Large intestine (tissue), 3 donors: ENCODE measurements around the gene SLCO2A1. TPM values are rescaled to one million over a fixed set of nuclear protein-coding genes. Genes with fewer than 3 reads are reported as not detected.

Experiments used
- DNase-seq, 2 donors: peaks; one replicate each; pipeline versions ENCODE4 v3.0.0 to v3.0.0-alpha.2; 2013
- H3K27ac ChIP-seq: one replicate; pipeline ENCODE4 v1.5.1; 2013; ENCODE audit warnings: low read length
- H3K27me3 ChIP-seq: 2 replicates; pipeline ENCODE4 v1.6.1; 2013; ENCODE audit warnings: low read length; ENCODE audit not compliant: control insufficient read depth, insufficient read depth
- H3K36me3 ChIP-seq: 2 replicates; pipeline ENCODE4 v1.6.1; 2013; ENCODE audit warnings: low read length; ENCODE audit not compliant: control insufficient read depth, insufficient read depth
- H3K4me1 ChIP-seq: one replicate; pipeline ENCODE4 v1.6.1; 2013; ENCODE audit warnings: low read length; ENCODE audit not compliant: control insufficient read depth, insufficient read depth
- H3K4me3 ChIP-seq: one replicate; pipeline ENCODE4 v1.5.1; 2013; ENCODE audit warnings: low read length
- H3K9me3 ChIP-seq: one replicate; pipeline ENCODE4 v1.6.1; 2013; ENCODE audit warnings: mild to moderate bottlenecking, low read depth, low read length, moderate library complexity; ENCODE audit not compliant: control insufficient read depth
- WGBS: methylation state at CpG from one replicate; pipeline ENCODE4 v1.1.5; 2013; ENCODE audit warnings: low lambda C conversion rate; ENCODE audit not compliant: insufficient coverage; 5-methylcytosine and 5-hydroxymethylcytosine counted together
- polyA plus RNA-seq: library from polyadenylated mRNA; unstranded; fragments of 120-200 nt; gene quantifications from one replicate; pipeline ENCODE4 v1.2.1, GENCODE V29; 2013

SLCO2A1 gene
- polyA plus RNA-seq, 1 donor = 8.2 TPM

- Histone ChIP-seq H3K4me1 (no peaks in the 10 kb centered on the region), H3K36me3 (no peaks in the 10 kb centered on the region), H3K9me3 (no peaks in the 10 kb centered on the region), H3K27ac (no peak overlapping the region), H3K4me3 (no peak overlapping the region), H3K27me3 (no peaks in the 10 kb centered on the region)
- WGBS = no CpG with 5 or more reads among the region's 6 CpGs
- no peak for DNase-seq
Measured at GRCh38 chr3:133953297-133953696, 76.4 kb downstream of the SLCO2A1 start.

DNA sequence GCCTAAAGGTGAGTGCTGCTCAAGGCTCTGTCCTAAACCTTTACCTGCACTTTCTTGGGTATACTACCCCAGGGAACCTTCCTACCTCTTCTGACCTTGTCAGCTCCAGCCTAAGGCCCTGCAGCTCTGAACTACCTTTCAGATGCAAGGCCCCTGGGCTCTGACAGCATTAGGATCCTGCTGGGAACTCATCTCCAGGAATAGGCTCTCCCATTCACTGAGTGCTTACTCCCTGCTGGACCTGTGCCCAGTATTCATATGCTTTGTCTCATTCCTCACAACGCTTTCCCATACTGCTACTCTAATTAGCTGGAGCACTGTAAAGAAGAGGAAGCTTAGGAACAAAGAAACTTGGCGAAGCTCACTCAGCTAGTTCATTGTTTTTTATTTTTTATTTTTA, 80.3 kb downstream of the SLCO2A1 start:
- no peaks in the 10 kb centered on the region for H3K27me3 ChIP-seq
- H3K27ac ChIP-seq = no peak overlapping the region
- H3K36me3 ChIP-seq = no peaks in the 10 kb centered on the region
- H3K9me3 ChIP-seq = no peaks in the 10 kb centered on the region
- H3K4me1 ChIP-seq = no peaks in the 10 kb centered on the region
- WGBS = 83% methylated on average over 1 of the region's 2 CpGs
- no peak overlapping the region for H3K4me3 ChIP-seq
- DNase-seq = no peak

DNA sequence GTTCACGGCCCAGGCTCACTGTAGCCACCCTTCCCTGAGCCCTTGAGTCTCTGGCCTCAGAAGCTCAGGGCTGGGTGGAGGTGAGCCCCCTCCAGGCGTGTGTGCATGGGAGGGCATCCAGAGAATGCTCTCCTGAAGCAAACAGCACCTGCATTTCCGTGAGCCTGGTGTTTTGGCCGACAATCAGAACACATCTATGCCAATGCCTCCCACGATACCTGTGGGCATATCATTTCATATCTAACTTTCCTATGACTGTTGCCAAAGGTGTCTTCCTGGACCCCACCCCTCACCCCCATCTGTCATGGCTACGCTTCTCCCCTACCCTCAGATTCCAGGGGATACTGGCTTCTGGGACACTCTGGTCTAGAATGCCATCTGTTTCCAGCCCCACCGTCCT, 80.7 kb downstream of the SLCO2A1 start:
- no peak overlapping the region for H3K27ac ChIP-seq
- H3K9me3 ChIP-seq = no peaks in the 10 kb centered on the region
- no peaks in the 10 kb centered on the region for H3K27me3 ChIP-seq
- no peak for DNase-seq
- H3K4me3 ChIP-seq = no peak overlapping the region
- no peaks in the 10 kb centered on the region for H3K36me3 ChIP-seq
- WGBS = no CpG with 5 or more reads among the region's 7 CpGs
- peaks cover 3% of the 10 kb centered on the region for H3K4me1 ChIP-seq

GRCh38 chr3:133948131-133948810, 81.5 kb downstream of the SLCO2A1 start:
- Histone ChIP-seq H3K36me3 (no peaks in the 10 kb centered on the region), H3K9me3 (no peaks in the 10 kb centered on the region), H3K4me3 (no peak overlapping the region), H3K27ac (no peak overlapping the region), H3K27me3 (no peaks in the 10 kb centered on the region), H3K4me1 (peaks cover 5% of the 10 kb centered on the region)
- DNase-seq = no peak
- no CpG with 5 or more reads among the region's 9 CpGs for WGBS

DNA sequence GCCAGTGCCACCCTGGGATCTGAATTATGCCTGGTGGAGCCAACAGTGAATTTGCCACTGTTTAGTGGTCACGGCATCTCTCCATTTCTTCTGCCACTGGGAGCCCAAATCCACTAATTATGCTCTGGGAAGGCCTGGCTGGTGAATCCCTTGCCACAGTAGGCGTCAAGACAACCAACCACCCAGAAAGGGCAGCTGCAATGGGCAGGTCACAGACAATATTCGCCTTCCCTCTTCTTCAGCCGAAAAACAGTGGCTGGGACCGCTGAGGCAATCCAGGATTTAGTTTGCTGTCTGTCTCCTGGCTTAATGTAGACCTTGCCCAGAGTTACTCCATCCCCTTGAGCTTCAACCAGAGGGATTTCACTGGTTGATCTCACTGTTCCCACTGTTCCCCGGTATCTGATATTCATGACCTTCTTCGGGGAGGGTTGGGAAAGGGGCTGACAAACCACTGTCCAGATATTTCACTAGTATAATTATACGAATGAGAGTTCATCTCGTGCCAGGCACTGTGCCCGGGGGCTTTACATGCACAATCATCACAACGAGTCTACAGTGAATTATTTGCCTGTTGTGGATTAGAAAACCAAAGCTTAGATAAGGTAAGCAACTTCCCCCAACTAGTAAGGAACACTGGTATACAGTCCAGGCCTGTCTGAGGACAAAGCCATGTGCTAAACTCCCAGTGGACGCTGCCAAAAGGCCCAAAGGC, 84.2 kb downstream of the SLCO2A1 start:
- DNase-seq = no peak
- Histone ChIP-seq H3K4me3 (no peak overlapping the region), H3K4me1 (peaks cover 5% of the 10 kb centered on the region), H3K9me3 (no peaks in the 10 kb centered on the region), H3K27me3 (no peaks in the 10 kb centered on the region), H3K36me3 (no peaks in the 10 kb centered on the region), H3K27ac (no peak overlapping the region)
- WGBS = no CpG with 5 or more reads among the region's 12 CpGs

DNA sequence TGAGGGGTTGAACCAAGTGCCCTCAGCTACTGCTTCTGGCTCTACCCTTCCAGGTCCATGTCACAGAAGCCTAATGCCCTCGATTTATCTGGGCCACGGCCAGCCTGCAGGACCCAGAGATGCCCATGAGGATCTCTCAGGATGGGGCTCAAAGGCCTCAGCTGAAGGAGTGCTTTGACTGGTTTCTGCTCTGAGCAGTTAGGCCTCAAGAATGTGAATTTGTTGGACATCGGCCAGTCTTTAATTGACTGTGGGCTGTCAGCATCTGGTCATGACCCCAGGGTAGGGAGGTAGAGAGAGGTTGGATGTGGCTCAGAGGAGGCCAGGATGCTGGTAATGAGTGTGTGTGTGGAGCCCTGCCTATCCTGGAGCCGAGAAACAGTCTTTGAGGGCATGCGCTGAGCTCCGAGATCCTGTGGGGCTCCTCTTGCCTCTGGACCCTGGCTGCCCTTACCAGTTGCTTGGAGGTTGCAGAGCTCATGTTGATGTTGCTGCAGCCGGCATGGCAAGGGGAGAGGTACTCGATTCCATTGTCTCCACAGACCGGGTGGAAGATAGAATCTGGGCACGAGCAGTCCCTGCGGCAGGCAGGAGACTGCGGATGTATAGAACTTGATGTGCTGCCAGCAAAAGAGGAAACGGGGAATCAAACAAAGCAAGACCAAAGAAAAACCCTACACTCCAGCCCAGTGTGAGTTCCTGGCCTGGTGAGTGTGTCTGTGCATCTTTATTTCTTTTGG, 84.9 kb downstream of the SLCO2A1 start:
- Histone ChIP-seq H3K27me3 (no peaks in the 10 kb centered on the region), H3K4me3 (no peak overlapping the region), H3K36me3 (no peaks in the 10 kb centered on the region), H3K9me3 (no peaks in the 10 kb centered on the region), H3K4me1 (peaks cover 5% of the 10 kb centered on the region), H3K27ac (no peak overlapping the region)
- WGBS = no CpG with 5 or more reads among the region's 13 CpGs
- DNase-seq = no peak

- no CpG with 5 or more reads among the region's 2 CpGs for WGBS
- Histone ChIP-seq H3K27ac (no peak overlapping the region), H3K27me3 (no peaks in the 10 kb centered on the region), H3K4me1 (peaks cover 5% of the 10 kb centered on the region), H3K9me3 (no peaks in the 10 kb centered on the region), H3K4me3 (no peak overlapping the region), H3K36me3 (no peaks in the 10 kb centered on the region)
- DNase-seq = no peak
Measured at GRCh38 chr3:133944181-133944580, 85.5 kb downstream of the SLCO2A1 start.

GRCh38 chr3:133943639-133944141, 86.0 kb downstream of the SLCO2A1 start:
- H3K4me1 ChIP-seq = peaks cover 5% of the 10 kb centered on the region
- H3K36me3 ChIP-seq = no peaks in the 10 kb centered on the region
- no peaks in the 10 kb centered on the region for H3K9me3 ChIP-seq
- WGBS = 50% methylated on average over 1 of the region's 5 CpGs
- H3K27ac ChIP-seq = no peak overlapping the region
- peak in 1 of 2 donors; percentile 44 for DNase-seq
- H3K27me3 ChIP-seq = no peaks in the 10 kb centered on the region
- no peak overlapping the region for H3K4me3 ChIP-seq

DNA sequence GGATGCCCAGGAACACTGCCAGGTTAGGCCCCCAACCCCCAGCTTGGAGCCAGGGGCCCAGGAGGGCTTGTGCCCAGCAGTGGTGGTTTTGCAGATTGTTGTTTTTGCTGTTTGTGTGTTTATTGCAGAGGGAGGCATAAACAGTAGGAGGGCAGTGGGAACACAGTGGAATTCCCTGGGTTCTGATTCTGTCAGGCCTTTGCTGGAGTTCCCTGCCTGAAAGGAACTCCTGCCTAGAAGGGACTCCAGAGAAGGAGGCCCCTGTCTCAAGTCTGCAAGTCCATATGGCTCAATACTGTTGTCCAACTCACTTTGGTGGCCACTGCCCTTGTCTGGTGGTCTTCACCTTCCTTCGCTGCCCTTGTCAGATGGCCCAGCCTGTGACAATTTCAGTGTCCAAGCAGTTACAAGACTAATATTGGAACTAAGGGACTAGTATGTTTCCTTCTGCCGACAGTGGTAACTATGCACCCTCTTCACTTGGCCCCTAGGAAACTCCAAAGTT, 86.6 kb downstream of the SLCO2A1 start:
- no peaks in the 10 kb centered on the region for H3K9me3 ChIP-seq
- H3K4me1 ChIP-seq = peaks cover 5% of the 10 kb centered on the region
- H3K4me3 ChIP-seq = no peak overlapping the region
- no peak overlapping the region for H3K27ac ChIP-seq
- no CpG with 5 or more reads among the region's 2 CpGs for WGBS
- no peaks in the 10 kb centered on the region for H3K36me3 ChIP-seq
- DNase-seq = no peak
- no peaks in the 10 kb centered on the region for H3K27me3 ChIP-seq

DNA sequence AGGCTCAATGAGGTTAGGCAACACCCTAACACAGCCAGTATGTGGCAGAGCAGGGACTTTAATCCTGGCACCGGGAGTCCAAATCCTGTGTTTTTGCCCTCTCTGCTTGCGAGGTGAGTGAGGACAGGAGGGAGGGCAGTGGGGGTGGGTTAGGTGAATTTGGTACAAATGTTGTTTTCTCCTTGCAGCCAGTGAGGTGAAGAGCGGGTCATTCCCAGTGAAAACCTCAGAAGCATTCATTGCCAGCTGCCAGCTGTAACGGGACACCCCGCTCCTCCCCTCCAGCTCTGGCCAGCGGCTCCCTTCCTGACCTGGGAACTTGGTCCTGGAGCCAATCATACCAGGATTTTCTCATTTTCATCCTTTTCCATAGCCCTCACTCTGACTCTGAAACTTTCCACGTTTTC, 88.3 kb downstream of the SLCO2A1 start:
- Histone ChIP-seq H3K27me3 (no peaks in the 10 kb centered on the region), H3K9me3 (no peaks in the 10 kb centered on the region), H3K4me1 (peaks cover 5% of the 10 kb centered on the region), H3K4me3 (no peak overlapping the region), H3K27ac (no peak overlapping the region), H3K36me3 (no peaks in the 10 kb centered on the region)
- no peak for DNase-seq
- WGBS = no CpG with 5 or more reads among the region's 7 CpGs
